Sigmoid colon (tissue), 7 donors: ENCODE data around the gene APEX1. TPM values are rescaled to one million over a fixed set of nuclear protein-coding genes. Genes with fewer than 3 reads are reported as not detected.

Source experiments
- DNase-seq: peaks from one replicate; pipeline ENCODE4 v3.0.0-alpha.2; 2019
- H3K27ac ChIP-seq, 4 donors: fragments of 200-600 bp; sonication (generic); one replicate each; pipeline ENCODE4 v1.5.1; 2016 to 2019; ENCODE audit warnings: mild to moderate bottlenecking in 1 of 4
- H3K27me3 ChIP-seq, 3 donors: fragments of 200-600 bp; sonication (generic); one replicate each; pipeline ENCODE4 v1.5.1; 2019; ENCODE audit warnings: mild to moderate bottlenecking in 1 of 3
- H3K36me3 ChIP-seq, 4 donors: fragments of 200-600 bp; sonication (generic); one replicate each; pipeline ENCODE4 v1.5.1; 2016 to 2019
- H3K4me1 ChIP-seq, 4 donors: fragments of 200-600 bp; sonication (generic); one replicate each; pipeline ENCODE4 v1.5.1; 2017 to 2019
- H3K4me3 ChIP-seq, 4 donors: fragments of 200-600 bp; sonication (generic); one replicate each; pipeline ENCODE4 v1.5.1; 2017 to 2019; ENCODE audit warnings: mild to moderate bottlenecking in 2 of 4, moderate library complexity in 1 of 4
- H3K9me3 ChIP-seq, 4 donors: fragments of 200-600 bp in 3 of 4; sonication (generic) in 3 of 4; one replicate each; pipeline versions ENCODE4 v1.5.1 to v1.6.1; 2013 to 2019
- CTCF ChIP-seq, 4 experiments: fragments of 450-650 bp in 3 of 4; fragments of 200-600 bp in 1 of 4; IDR thresholded peaks; one replicate each; pipeline ENCODE4 v1.5.1; 2016 to 2019; ENCODE audit warnings: antibody characterized with exemption in 4 of 4, mild to moderate bottlenecking in 3 of 4, moderate library complexity in 2 of 4
- EP300 ChIP-seq, 4 donors: sonication (generic); formaldehyde crosslinking; IDR thresholded peaks; one replicate each; pipeline ENCODE4 v1.6.1; 2017; ENCODE audit warnings: antibody characterized with exemption in 4 of 4
- POLR2A ChIP-seq, 2 donors: fragments of 450-650 bp; IDR thresholded peaks; one replicate each; pipeline ENCODE4 v1.6.1; 2016; ENCODE audit warnings: antibody characterized with exemption in 2 of 2, mild to moderate bottlenecking in 2 of 2, moderate library complexity in 2 of 2
- POLR2AphosphoS5 ChIP-seq, 4 donors: sonication (generic); formaldehyde crosslinking; IDR thresholded peaks; one replicate each; pipeline ENCODE4 v1.6.1; 2017; ENCODE audit warnings: antibody characterized with exemption in 4 of 4
- WGBS, 2 donors: extraction: QIAGEN DNeasy Blood & Tissue Kit; methylation state at CpG; one replicate each; pipeline ENCODE4 v1.1.7; 2013; 5-methylcytosine and 5-hydroxymethylcytosine counted together
- intact Hi-C: fragments of 100-400 bp; cut with DNase I; formaldehyde crosslinking; loops from one replicate; pipeline ENCODE4 v1.15.1; 2023
- polyA plus RNA-seq, 3 donors: library from polyadenylated mRNA; stranded (reverse); fragments of 200-250 nt; gene quantifications; one replicate each; pipeline ENCODE4 v1.2.3, GENCODE V29; 2013
- total RNA-seq, 4 donors: library from RNA; depleted of rRNA; stranded (reverse); fragments of >200 nt; gene quantifications; one replicate each; pipeline ENCODE4 v1.1.0, GENCODE V29; 2016
- donor health status: healthy with polysubstance abuse.
- donor health status: Bipolar disorder and iron deficiency.
- donor health status: healthy.

The APEX1 gene
- total and polyA plus RNA-seq, 7 donors, result 84.4 to 181 (median 146) TPM

GRCh38 chr14:20470603-20470901 is 15.5 kb downstream of the APEX1 start:
- WGBS, 2 donors, result 0 to 1% methylated on average over 2 of the region's 2 CpGs
- H3K27ac ChIP-seq, result peak overlapping the region in 3 of 4 donors; percentile 84 to 89 (median 89)
- intact Hi-C loops, result no loop called here

GRCh38 chr14:20472536-20473169 is 17.6 kb downstream of the APEX1 start:
- no peak overlapping the region for H3K4me3 ChIP-seq
- 82 to 90% methylated on average over 2 of the region's 2 CpGs for WGBS, 2 donors
- peaks cover 0 to 36% (median 14%) of the 10 kb centered on the region in 4 donors for H3K36me3 ChIP-seq
- TF ChIP-seq CTCF (IDR thresholded peaks at IDR 0.05), result no peak
- H3K9me3 ChIP-seq, result no peaks in the 10 kb centered on the region
- intact Hi-C loops, result no loop called here
- no peaks in the 10 kb centered on the region for H3K27me3 ChIP-seq
- DNase-seq, result no peak
- H3K27ac ChIP-seq, result no peak overlapping the region
- peaks cover 0 to 24% (median 18%) of the 10 kb centered on the region in 4 donors for H3K4me1 ChIP-seq

More at GRCh38 chr14:20470603-20470901, 15.5 kb downstream of the APEX1 start:
- peaks cover 0 to 20% (median 7%) of the 10 kb centered on the region in 4 donors for H3K36me3 ChIP-seq
- H3K9me3 ChIP-seq, result no peaks in the 10 kb centered on the region
- no peaks in the 10 kb centered on the region for H3K27me3 ChIP-seq
- no peak for DNase-seq
- TF ChIP-seq EP300 (IDR thresholded peaks at IDR 0.05), result no peak
- peak in 1 of 4 experiments; percentile 12 for TF ChIP-seq CTCF (IDR thresholded peaks at IDR 0.05)
- TF ChIP-seq POLR2A (IDR thresholded peaks at IDR 0.05), result no peak
- TF ChIP-seq POLR2AphosphoS5 (IDR thresholded peaks at IDR 0.05), result no peak
- peak overlapping the region in 2 of 4 donors; percentile 70 to 77 for H3K4me3 ChIP-seq
- H3K4me1 ChIP-seq, result peaks cover 0 to 19% (median 18%) of the 10 kb centered on the region in 4 donors

- no peak overlapping the region for H3K4me3 ChIP-seq
- no peak for DNase-seq
- peaks cover 0 to 36% (median 14%) of the 10 kb centered on the region in 4 donors for H3K36me3 ChIP-seq
- TF ChIP-seq POLR2A (IDR thresholded peaks at IDR 0.05) (no peak), POLR2AphosphoS5 (IDR thresholded peaks at IDR 0.05) (no peak), EP300 (IDR thresholded peaks at IDR 0.05) (no peak), CTCF (IDR thresholded peaks at IDR 0.05) (no peak)
- H3K4me1 ChIP-seq, result peaks cover 0 to 6% (median 0%) of the 10 kb centered on the region in 4 donors
- H3K9me3 ChIP-seq, result no peaks in the 10 kb centered on the region
- H3K27ac ChIP-seq, result peak overlapping the region in 1 of 4 donors; percentile 44
- H3K27me3 ChIP-seq, result no peaks in the 10 kb centered on the region
- intact Hi-C loops, result no loop called here
- WGBS, 2 donors, result 83 to 91% methylated on average over 5 of the region's 5 CpGs
Observed at GRCh38 chr14:20476776-20477175, 21.8 kb downstream of the APEX1 start.

- Histone ChIP-seq H3K27me3 (no peaks in the 10 kb centered on the region), H3K27ac (peak overlapping the region in 3 of 4 donors; percentile 29 to 44 (median 32)), H3K4me1 (peaks cover 0 to 6% (median 0%) of the 10 kb centered on the region in 4 donors), H3K36me3 (peaks cover 0 to 36% (median 14%) of the 10 kb centered on the region in 4 donors), H3K9me3 (no peaks in the 10 kb centered on the region), H3K4me3 (no peak overlapping the region)
- 53 to 91% methylated on average over 1 of the region's 1 CpG for WGBS, 2 donors
- intact Hi-C loops, result no loop called here
- TF ChIP-seq POLR2AphosphoS5 (IDR thresholded peaks at IDR 0.05), result no peak
- TF ChIP-seq EP300 (IDR thresholded peaks at IDR 0.05), result no peak
- no peak for TF ChIP-seq POLR2A (IDR thresholded peaks at IDR 0.05)
- no peak for TF ChIP-seq CTCF (IDR thresholded peaks at IDR 0.05)
- DNase-seq, result no peak
Observed at GRCh38 chr14:20477211-20477876, 22.3 kb downstream of the APEX1 start.
